ENCODE results near the gene WDR49.

GRCh38 chr3:167469381-167469780 lies 184.4 kb downstream of the WDR49 start:
- TF ChIP-seq CTCF (IDR thresholded peaks at IDR 0.05) (no peak), POLR2A (IDR thresholded peaks at IDR 0.05) (no peak), POLR2AphosphoS5 (IDR thresholded peaks at IDR 0.05) (no peak), EP300 (IDR thresholded peaks at IDR 0.05) (no peak)
